HG03045 (cell line): ENCODE data around the gene RNF152.
"Not testable (repeated sequence)": the region's sequence is repeated elsewhere in the genome, so short reads cannot be mapped to it uniquely, and the experiment has no call there.

Experiments used
- ATAC-seq: cut with Tn5 transposase; IDR thresholded peaks from one replicate; pipeline ENCODE4 v1.9.1; 2021; ENCODE audit warnings: mild to moderate bottlenecking, moderate library complexity; ENCODE audit not compliant: unreplicated experiment

RNF152 gene

DNA sequence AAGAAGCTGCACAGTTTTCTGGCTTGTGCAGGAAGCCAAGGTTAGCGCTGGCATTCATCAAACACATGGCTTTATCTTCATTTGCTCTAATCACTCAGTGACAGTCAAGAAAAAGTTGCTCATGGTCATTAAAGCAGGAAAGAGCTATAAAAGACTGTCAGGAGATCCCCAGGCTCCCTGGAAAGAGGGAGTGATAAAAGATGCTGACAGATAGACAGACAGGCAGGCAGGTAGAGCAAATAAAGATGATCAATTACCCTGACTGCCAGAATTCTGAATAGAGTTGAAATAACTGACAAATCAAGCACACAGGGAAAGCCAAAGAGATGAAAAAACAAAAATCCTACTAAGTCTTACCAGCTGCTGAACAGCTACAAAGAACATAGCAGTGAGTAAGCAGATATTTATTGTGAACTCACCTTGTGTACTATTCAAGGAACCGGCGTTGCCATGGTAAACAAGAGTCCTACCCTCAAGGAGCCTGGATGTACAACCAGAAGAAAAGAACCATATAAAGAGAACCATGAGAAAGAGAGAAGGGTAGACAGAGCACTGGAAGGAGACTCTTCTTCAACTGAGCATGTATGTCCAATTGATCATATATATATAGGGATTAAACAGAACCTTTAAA lies 68.0 kb downstream of the RNF152 start:
- ATAC-seq = no peak

DNA sequence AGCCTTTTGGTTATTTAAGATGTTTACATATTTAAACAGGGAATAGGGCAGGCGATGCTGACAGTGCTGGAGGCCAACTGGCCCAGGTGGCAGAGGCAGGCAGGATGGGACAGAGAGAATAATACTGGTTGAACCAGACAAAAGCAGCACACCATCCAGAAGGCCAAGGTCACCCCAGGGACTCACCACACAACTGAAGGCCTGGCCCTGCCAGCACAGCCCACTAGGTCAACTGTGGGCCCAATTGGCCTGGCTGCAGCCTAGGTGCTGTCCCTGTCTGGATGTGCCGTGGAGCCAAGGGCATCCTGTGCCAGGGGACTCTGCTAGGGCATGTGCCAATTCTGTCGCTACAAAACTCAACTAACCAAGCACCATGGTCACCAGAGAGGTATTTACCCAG lies 69.2 kb downstream of the RNF152 start:
- no peak for ATAC-seq

GRCh38 chr18:61822879-61823278 lies 69.9 kb downstream of the RNF152 start:
- ATAC-seq = no peak

- no peak for ATAC-seq
Observed at GRCh38 chr18:61821748-61822147, 71.1 kb downstream of the RNF152 start.

DNA sequence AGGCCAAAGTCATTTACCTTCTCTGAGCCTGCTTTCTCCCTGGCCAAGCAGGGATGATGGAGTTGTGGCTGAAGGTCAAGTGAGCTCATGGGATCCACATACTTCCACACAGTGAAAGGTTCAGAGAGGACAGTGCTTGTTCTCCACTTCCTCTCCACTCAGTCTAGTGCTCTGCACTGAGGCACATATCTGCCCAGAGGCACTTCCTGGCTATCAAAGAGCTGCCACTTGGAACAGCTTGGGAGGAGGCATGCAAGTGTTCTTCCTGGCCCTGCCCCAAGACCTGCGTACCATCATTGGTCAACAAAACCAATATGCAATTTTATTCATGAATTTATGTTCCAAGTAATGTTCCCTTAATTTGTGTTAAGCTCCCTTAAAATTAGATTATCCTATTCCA lies 71.9 kb downstream of the RNF152 start:
- no peak for ATAC-seq

GRCh38 chr18:61817086-61817485 lies 75.7 kb downstream of the RNF152 start:
- no peak for ATAC-seq

GRCh38 chr18:61815885-61816470 lies 76.8 kb downstream of the RNF152 start:
- ATAC-seq = no peak

DNA sequence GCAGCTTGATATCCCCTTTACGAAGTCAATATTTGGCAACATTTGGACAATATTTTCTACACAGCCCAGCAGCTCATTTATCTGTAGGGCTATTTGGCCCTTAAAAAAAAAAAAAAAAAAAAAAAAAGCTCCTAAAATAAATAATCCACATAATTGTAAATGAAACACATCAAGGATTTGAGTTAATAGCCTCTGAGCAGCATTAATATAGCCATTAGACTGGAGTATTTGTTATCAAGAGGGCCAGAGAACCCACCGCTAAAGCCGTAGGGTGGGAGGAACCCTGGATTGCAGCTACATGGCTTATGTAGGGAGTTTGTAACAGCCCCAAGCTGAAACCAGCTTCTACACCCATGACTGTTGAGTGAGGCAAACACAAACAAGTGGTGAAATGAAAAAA lies 84.5 kb downstream of the RNF152 start:
- ATAC-seq = no peak

GRCh38 chr18:61803393-61803792 lies 89.4 kb downstream of the RNF152 start:
- no peak for ATAC-seq

DNA sequence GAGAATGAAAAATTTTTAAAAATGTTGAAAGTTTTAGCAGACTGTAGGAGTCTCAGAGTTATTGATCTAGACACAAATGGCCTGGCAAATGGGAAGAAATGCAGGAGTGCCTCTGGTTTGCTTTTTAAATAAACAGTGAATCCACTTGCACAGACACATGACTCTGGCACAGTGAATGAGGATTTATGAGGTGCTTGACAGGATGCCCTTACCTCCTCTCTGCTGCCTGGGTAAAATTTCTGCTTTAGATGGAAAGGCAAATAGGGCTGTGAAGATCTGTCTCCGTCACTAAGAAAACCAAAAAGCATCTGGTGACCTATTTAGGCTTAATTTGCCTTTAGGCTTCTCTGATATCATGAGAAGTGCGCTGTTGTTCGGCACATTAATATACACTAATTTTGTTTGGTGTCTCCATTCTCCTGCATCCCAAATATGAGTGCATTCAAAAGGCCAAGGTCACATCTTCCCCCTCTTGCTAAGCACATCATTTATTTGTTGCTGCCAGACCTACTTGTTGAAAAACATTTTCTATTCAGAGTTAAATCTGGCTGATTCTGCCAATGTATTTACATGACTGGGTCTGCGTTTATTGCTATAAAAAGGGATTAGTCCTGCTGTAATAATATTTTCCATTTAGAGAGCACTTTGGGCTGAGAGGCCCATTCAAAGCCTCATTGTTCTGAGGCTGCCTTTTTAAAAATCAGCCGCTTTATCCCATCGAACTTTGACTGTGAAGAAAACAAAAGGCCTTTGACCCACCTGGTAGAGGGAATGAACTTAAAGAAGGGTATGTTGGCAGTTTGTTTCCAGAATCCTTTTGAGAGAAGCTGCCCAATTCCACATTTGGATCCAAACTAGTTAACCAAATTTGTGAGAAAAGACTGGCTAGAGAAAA lies 94.9 kb downstream of the RNF152 start:
- no peak for ATAC-seq

GRCh38 chr18:61791031-61791430 lies 101.8 kb downstream of the RNF152 start:
- no peak for ATAC-seq

DNA sequence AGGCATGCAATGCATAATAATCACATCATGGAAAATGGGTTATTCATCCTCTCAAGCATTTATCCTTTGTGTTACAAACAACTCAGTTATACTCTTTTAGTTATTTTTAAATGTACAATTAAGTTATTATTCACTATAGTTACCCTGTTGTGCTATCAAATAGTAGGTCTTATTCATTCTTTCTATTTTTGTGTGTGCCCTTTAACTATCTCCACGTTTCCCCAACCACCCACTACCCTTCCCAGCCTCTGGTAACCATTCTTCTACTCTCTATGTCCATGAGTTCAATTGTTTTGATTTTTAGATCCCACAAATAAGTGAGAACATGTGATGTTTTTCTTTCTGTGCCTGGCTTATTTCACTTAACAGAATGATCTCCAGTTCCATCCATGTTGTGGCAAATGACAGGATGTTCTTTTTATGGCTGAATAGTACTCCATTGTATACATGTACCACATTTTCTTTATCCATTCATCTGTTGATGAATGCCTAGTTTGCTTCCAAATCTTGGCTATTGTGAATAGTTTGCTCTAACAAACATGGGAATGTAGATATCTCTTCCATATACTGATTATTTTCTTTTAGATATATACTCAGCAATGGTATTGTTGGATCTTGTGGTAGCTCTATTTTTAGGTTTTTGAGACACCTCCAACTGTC lies 105.7 kb downstream of the RNF152 start:
- not testable (repeated sequence) for ATAC-seq

GRCh38 chr18:61785588-61785987 lies 107.2 kb downstream of the RNF152 start:
- no peak for ATAC-seq

- no peak for ATAC-seq
Observed at GRCh38 chr18:61784834-61785233, 108.0 kb downstream of the RNF152 start.

- no peak for ATAC-seq
Observed at GRCh38 chr18:61782545-61782944, 110.3 kb downstream of the RNF152 start.

DNA sequence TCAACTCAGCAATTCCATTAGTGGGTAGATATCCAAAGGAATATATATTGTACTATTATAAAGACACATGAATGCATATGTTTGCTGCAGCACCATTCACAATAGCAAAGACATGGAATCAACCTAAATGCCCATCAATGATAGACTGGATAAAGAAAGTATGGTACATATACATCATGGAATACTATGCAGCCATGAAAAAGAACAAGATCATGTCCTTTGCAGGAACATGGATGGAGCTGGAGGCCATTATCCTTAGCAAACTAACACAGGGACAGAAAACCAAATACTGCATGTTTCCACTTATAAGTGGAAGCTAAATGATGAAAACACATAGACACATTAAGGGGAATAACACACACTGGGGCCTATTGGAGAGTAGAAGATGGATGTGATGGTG lies 116.6 kb downstream of the RNF152 start:
- ATAC-seq = not testable (repeated sequence)

- no peak for ATAC-seq
Observed at GRCh38 chr18:61774846-61775245, 118.0 kb downstream of the RNF152 start.

DNA sequence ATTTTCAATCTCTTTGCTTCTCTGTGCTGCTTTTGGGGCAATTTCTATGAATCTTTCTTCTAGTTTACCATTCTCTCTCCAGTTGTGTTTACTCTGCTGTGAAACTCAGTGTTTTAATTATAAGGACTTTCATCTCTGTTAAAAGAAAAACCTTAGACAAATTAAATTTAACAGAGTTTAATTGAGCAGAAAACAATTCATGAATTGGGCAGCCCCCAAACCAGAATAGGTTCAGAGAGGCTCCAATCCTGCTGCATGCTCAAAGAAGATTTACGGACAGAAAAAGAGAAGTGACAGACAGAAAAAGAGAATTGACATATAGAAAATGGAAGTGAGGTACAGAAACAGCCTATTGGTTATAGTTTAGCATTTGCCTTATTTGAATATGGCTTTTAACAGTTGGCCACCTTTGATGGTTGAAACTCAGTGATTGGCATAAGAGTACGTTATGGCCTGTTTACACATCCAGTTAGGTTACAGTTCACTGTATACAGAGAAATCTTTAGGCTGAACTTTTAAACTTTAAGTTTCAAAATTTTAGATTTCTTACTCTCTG lies 120.4 kb downstream of the RNF152 start:
- no peak for ATAC-seq

GRCh38 chr18:61771861-61772260 lies 120.9 kb downstream of the RNF152 start:
- ATAC-seq = no peak

- ATAC-seq = no peak
Observed at GRCh38 chr18:61770279-61770678, 122.5 kb downstream of the RNF152 start.

DNA sequence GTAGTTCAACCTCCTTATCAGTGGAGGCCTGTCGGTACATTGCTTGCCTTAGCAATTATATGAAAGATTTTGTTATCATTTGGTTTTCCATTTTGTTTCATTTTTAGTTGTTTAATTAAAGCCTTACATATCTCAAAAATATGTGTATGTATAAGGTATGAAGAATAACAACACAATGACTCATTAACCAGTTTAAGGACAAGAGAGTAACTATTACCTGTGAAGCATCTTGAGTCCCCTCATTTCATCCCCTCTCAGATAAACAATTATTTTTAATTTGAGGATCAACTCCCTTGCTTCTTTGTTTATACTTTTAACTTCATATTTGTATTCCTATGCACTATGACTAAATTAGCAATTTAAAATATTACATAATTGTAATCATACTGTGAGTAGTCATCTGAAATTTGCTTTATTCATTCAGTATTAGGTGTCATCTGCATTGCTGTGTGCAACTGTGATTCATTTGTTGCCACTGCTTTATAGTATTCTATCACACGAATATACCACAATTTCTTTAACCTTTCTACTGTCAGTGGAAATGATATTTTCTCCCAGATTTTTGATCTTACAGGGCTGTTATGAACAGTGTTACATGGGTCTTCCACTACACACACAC lies 126.4 kb downstream of the RNF152 start:
- no peak for ATAC-seq
